Osteocyte (in vitro differentiated cells): ENCODE data around the gene IL17A. TPM values are rescaled to one million over a fixed set of nuclear protein-coding genes. Genes with fewer than 3 reads are reported as not detected.

Source experiments
- DNase-seq: peaks from one replicate; pipeline ENCODE4 v3.0.0; 2021; ENCODE audit warnings: mixed read lengths; ENCODE audit not compliant: unreplicated experiment; ENCODE audit errors: extremely low spot score
- H3K27ac Mint-ChIP-seq: one replicate; pipeline ENCODE4 v1.8.0; 2021; ENCODE audit warnings: mild to moderate bottlenecking, mixed read lengths; ENCODE audit not compliant: unreplicated experiment
- H3K27me3 Mint-ChIP-seq: one replicate; pipeline ENCODE4 v1.8.0; 2021; ENCODE audit warnings: mixed read lengths; ENCODE audit not compliant: unreplicated experiment
- H3K36me3 Mint-ChIP-seq: one replicate; pipeline ENCODE4 v1.8.0; 2021; ENCODE audit warnings: mixed read lengths; ENCODE audit not compliant: unreplicated experiment
- H3K4me1 Mint-ChIP-seq: one replicate; pipeline ENCODE4 v1.8.0; 2021; ENCODE audit warnings: mixed read lengths; ENCODE audit not compliant: unreplicated experiment
- H3K4me3 Mint-ChIP-seq: one replicate; pipeline ENCODE4 v1.8.0; 2021; ENCODE audit warnings: mild to moderate bottlenecking, moderate library complexity, mixed read lengths; ENCODE audit not compliant: unreplicated experiment
- H3K9me3 Mint-ChIP-seq: one replicate; pipeline ENCODE4 v1.8.0; 2021; ENCODE audit warnings: mixed read lengths; ENCODE audit not compliant: unreplicated experiment
- CTCF ChIP-seq: fragments of 200-600 bp; sonication (generic); IDR thresholded peaks from 2 replicates; pipeline ENCODE4 v1.5.0; 2021; ENCODE audit warnings: antibody characterized with exemption, mild to moderate bottlenecking, moderate library complexity
- long read RNA-seq: library from polyadenylated mRNA; unstranded; transcript quantifications from one replicate; pipeline ENCODE4 v2.0.0, GENCODE V29; 2021
- total RNA-seq: library from RNA; stranded (reverse); gene quantifications from 2 replicates; pipeline ENCODE4 v1.2.1, GENCODE V29; 2021

Gene IL17A
- total RNA-seq, result not detected in 2 replicates
- long read RNA-seq, result 0 reads

- Mint-ChIP-seq H3K4me3 (no peak within 1 kb of the TSS), H3K36me3 (no peaks in the 10 kb centered on the region), H3K27ac (no peak within 1 kb of the TSS), H3K9me3 (no peaks in the 10 kb centered on the region), H3K4me1 (no peaks in the 10 kb centered on the region), H3K27me3 (peaks cover 34% of the 10 kb centered on the region)
- no peak for DNase-seq
- no peak for TF ChIP-seq CTCF
Observed at GRCh38 chr6:52186075-52186474, at the start of gene IL17A. TSS of gene IL17A (plus strand) at chr6:52186375. CDS start at chr6:52186432, 57 bp downstream.

- TF ChIP-seq CTCF, result no peak
- Mint-ChIP-seq H3K27me3 (peaks cover 45% of the 10 kb centered on the region), H3K27ac (no peak overlapping the region), H3K4me1 (no peaks in the 10 kb centered on the region), H3K9me3 (no peaks in the 10 kb centered on the region), H3K36me3 (no peaks in the 10 kb centered on the region), H3K4me3 (no peak overlapping the region)
- no peak for DNase-seq
Observed at GRCh38 chr6:52136934-52137467, 49.2 kb upstream of the IL17A start.

- Mint-ChIP-seq H3K27me3 (peaks cover 48% of the 10 kb centered on the region), H3K36me3 (no peaks in the 10 kb centered on the region), H3K9me3 (no peaks in the 10 kb centered on the region), H3K27ac (no peak overlapping the region), H3K4me3 (no peak overlapping the region), H3K4me1 (no peaks in the 10 kb centered on the region)
- no peak for TF ChIP-seq CTCF
- DNase-seq, result no peak
Observed at GRCh38 chr6:52138284-52138683, 47.9 kb upstream of the IL17A start.

GRCh38 chr6:52139985-52140680 lies 46.0 kb upstream of the IL17A start:
- no peaks in the 10 kb centered on the region for H3K9me3 Mint-ChIP-seq
- DNase-seq, result no peak
- H3K4me1 Mint-ChIP-seq, result no peaks in the 10 kb centered on the region
- H3K27me3 Mint-ChIP-seq, result peaks cover 44% of the 10 kb centered on the region
- H3K27ac Mint-ChIP-seq, result no peak overlapping the region
- H3K4me3 Mint-ChIP-seq, result no peak overlapping the region
- TF ChIP-seq CTCF, result no peak
- no peaks in the 10 kb centered on the region for H3K36me3 Mint-ChIP-seq

GRCh38 chr6:52141596-52141995 lies 44.6 kb upstream of the IL17A start:
- no peaks in the 10 kb centered on the region for H3K9me3 Mint-ChIP-seq
- H3K27me3 Mint-ChIP-seq, result peaks cover 35% of the 10 kb centered on the region
- no peaks in the 10 kb centered on the region for H3K4me1 Mint-ChIP-seq
- no peak overlapping the region for H3K4me3 Mint-ChIP-seq
- H3K36me3 Mint-ChIP-seq, result no peaks in the 10 kb centered on the region
- no peak overlapping the region for H3K27ac Mint-ChIP-seq
- no peak for DNase-seq
- TF ChIP-seq CTCF, result no peak
